ENCODE data around the gene ELF2. TPM values are rescaled to one million over a fixed set of nuclear protein-coding genes. Genes with fewer than 3 reads are reported as not detected.

ELF2 gene
- total and polyA plus RNA-seq, 2 experiments from 2014 or later = 33.1 to 46.9 TPM

DNA sequence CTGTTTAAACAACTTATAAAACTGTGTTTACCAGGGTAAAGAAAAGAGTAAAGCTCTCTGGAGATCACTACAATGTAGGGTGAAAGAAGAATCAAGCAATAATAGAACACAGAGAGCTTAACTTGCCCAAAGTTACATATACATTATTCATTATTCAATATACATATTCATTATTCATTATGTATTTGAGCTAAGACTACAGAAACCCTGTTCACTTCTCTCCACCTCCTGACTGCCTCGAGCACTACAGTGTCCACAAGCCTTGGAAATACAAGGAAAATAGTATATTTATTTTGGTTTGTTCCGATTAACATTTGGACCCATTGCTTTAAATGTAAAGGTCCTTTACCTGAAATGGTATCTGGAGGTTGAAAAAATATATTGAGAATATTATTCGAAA is 35.9 kb upstream of the ELF2 start:
- Histone ChIP-seq H3K27me3 (no peaks in the 10 kb centered on the region), H3K4me2 (no peak overlapping the region), H3K9me3 (ENCODE audit: low read depth) (no peaks in the 10 kb centered on the region), H2AFZ (no peak overlapping the region), H3K9me2 (replicated peaks; ENCODE audit: insufficient read depth) (no peaks in the 10 kb centered on the region), H3K27ac (no peak overlapping the region), H3K4me1 (ENCODE audit: insufficient read depth) (no peaks in the 10 kb centered on the region), H3K36me3 (replicated peaks; ENCODE audit: insufficient read depth, low read depth) (no peaks in the 10 kb centered on the region), H3K4me3 (no peak overlapping the region), H3K79me2 (no peaks in the 10 kb centered on the region), H4K20me1 (ENCODE audit: insufficient read depth, poor library complexity, severe bottlenecking) (no peaks in the 10 kb centered on the region)
- WGBS (ENCODE audit: low lambda C conversion rate, missing lambda C conversion rate) = 93% methylated on average over 3 of the region's 3 CpGs
- no peak for DNase-seq (ENCODE audit: low spot score)
- TF ChIP-seq EZH2 (IDR thresholded peaks at IDR 0.05; ENCODE audit: borderline replicate concordance) = no peak
- TF ChIP-seq, protein P1, sequence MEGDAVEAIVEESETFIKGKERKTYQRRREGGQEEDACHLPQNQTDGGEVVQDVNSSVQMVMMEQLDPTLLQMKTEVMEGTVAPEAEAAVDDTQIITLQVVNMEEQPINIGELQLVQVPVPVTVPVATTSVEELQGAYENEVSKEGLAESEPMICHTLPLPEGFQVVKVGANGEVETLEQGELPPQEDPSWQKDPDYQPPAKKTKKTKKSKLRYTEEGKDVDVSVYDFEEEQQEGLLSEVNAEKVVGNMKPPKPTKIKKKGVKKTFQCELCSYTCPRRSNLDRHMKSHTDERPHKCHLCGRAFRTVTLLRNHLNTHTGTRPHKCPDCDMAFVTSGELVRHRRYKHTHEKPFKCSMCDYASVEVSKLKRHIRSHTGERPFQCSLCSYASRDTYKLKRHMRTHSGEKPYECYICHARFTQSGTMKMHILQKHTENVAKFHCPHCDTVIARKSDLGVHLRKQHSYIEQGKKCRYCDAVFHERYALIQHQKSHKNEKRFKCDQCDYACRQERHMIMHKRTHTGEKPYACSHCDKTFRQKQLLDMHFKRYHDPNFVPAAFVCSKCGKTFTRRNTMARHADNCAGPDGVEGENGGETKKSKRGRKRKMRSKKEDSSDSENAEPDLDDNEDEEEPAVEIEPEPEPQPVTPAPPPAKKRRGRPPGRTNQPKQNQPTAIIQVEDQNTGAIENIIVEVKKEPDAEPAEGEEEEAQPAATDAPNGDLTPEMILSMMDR (IDR thresholded peaks at IDR 0.05; ENCODE audit: poor library complexity) = no peak

DNA sequence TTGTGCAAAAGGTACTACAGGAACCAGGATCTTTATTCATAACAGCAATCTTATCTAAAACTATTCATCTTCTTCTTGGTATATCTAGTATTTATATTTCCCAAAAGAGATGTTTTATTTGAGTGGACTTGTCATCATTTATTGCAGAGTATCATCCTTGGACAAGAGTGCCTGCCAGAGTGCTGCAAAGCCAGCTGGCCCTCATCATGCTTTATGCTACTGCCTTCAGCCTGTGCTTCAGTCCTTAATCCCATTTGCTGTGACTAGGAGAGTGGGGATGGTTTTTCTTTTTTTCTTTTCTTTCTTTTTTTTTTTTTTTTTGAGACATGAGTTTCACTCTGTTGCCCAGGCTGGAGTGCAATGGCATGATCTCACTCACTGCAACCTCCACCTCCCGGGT is 33.5 kb upstream of the ELF2 start:
- Histone ChIP-seq H3K4me3 (no peak overlapping the region), H3K36me3 (replicated peaks; ENCODE audit: insufficient read depth, low read depth) (no peaks in the 10 kb centered on the region), H2AFZ (no peak overlapping the region), H3K4me1 (ENCODE audit: insufficient read depth) (no peaks in the 10 kb centered on the region), H3K9me2 (replicated peaks; ENCODE audit: insufficient read depth) (no peaks in the 10 kb centered on the region), H3K27me3 (no peaks in the 10 kb centered on the region), H3K9me3 (ENCODE audit: low read depth) (no peaks in the 10 kb centered on the region), H3K79me2 (no peaks in the 10 kb centered on the region), H3K4me2 (no peak overlapping the region), H3K27ac (no peak overlapping the region), H4K20me1 (ENCODE audit: insufficient read depth, poor library complexity, severe bottlenecking) (no peaks in the 10 kb centered on the region)
- no peak for DNase-seq (ENCODE audit: low spot score)
- 88% methylated on average over 1 of the region's 1 CpG for WGBS (ENCODE audit: low lambda C conversion rate, missing lambda C conversion rate)
- TF ChIP-seq EZH2 (IDR thresholded peaks at IDR 0.05; ENCODE audit: borderline replicate concordance) (no peak), EZH2phosphoT487 (IDR thresholded peaks at IDR 0.05; ENCODE audit: low read depth, severe bottlenecking, unreplicated experiment) (no peak)
- TF ChIP-seq, protein P1 (IDR thresholded peaks at IDR 0.05; ENCODE audit: poor library complexity) = no peak

DNA sequence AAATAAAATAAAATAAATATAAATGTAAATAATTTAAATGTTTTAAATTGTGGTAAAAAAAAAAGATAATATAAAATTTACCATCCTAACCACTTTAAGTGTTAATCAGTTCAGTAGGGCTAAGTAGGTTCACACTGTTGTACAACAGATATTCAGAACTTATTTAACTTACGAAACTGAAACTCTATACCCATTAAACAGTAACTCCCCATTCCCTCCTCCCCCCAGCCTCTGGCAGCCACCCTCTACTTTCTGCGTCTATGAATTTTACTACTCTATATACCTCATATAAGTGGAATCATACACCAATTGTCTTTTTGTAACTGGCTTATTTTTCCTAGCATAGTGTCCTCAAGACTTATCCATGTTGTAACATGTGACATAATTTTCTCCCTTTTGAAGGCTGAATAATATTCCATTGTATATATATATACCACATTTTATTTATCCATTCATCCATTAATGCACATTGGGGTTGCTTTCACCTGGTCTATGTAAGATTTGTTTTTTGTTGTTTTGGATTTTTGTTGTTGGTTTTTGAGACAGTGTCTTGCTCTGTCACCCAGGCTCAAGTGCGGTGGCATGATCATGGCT is 32.5 kb upstream of the ELF2 start:
- Histone ChIP-seq H3K27me3 (no peaks in the 10 kb centered on the region), H3K79me2 (no peaks in the 10 kb centered on the region), H4K20me1 (ENCODE audit: insufficient read depth, poor library complexity, severe bottlenecking) (no peaks in the 10 kb centered on the region), H3K9me3 (ENCODE audit: low read depth) (no peaks in the 10 kb centered on the region), H3K36me3 (replicated peaks; ENCODE audit: insufficient read depth, low read depth) (no peaks in the 10 kb centered on the region), H3K4me1 (ENCODE audit: insufficient read depth) (no peaks in the 10 kb centered on the region), H2AFZ (no peak overlapping the region), H3K4me3 (no peak overlapping the region), H3K9me2 (replicated peaks; ENCODE audit: insufficient read depth) (no peaks in the 10 kb centered on the region), H3K27ac (no peak overlapping the region), H3K4me2 (no peak overlapping the region)
- TF ChIP-seq, protein P1 (IDR thresholded peaks at IDR 0.05; ENCODE audit: poor library complexity) = no peak
- TF ChIP-seq EZH2phosphoT487 (IDR thresholded peaks at IDR 0.05; ENCODE audit: low read depth, severe bottlenecking, unreplicated experiment) = no peak
- TF ChIP-seq EZH2 (IDR thresholded peaks at IDR 0.05; ENCODE audit: borderline replicate concordance) = no peak
- WGBS (ENCODE audit: low lambda C conversion rate, missing lambda C conversion rate) = 91% methylated on average over 3 of the region's 3 CpGs
- DNase-seq (ENCODE audit: low spot score) = no peak

All from hepatocyte (in vitro differentiated cells).